ENCODE data around the gene SLC47A2.

GRCh38 chr17:19725486-19725885 is 9.1 kb upstream of the SLC47A2 start:
- no peak for TF ChIP-seq CTCF (IDR thresholded peaks at IDR 0.05; ENCODE audit: borderline replicate concordance, extremely low read depth, low read length, poor library complexity, severe bottlenecking)
- no peak for TF ChIP-seq EZH2 (IDR thresholded peaks at IDR 0.05; ENCODE audit: borderline replicate concordance, low read depth, low read length, severe bottlenecking)

Measured in DND-41 (cell line).